Smooth muscle cell (in vitro differentiated cells): ENCODE data around the gene OCRL. TPM values are rescaled to one million over a fixed set of nuclear protein-coding genes. Genes with fewer than 3 reads are reported as not detected.

ENCODE experiments used
- DNase-seq: peaks from one replicate; lab custom pipeline; 2025; ENCODE audit not compliant: unreplicated experiment; lab: John Stamatoyannopoulos, UW
- H2AFZ ChIP-seq: fragments of 200-600 bp; sonication (generic); 2 replicates; pipeline ENCODE4 v1.6.0; 2016; ENCODE audit warnings: antibody characterized with exemption, low read depth, mild to moderate bottlenecking
- H3F3A ChIP-seq: fragments of 200-600 bp; sonication (generic); 2 replicates; pipeline ENCODE4 v1.6.0; 2017; ENCODE audit warnings: antibody characterized with exemption, low read depth
- H3K27ac ChIP-seq: fragments of 200-600 bp; sonication (generic); 2 replicates; pipeline ENCODE4 v1.5.1; 2016; ENCODE audit warnings: low read depth, mild to moderate bottlenecking
- H3K27me3 ChIP-seq: fragments of 200-600 bp; sonication (generic); 2 replicates; pipeline ENCODE4 v1.6.1; 2016; ENCODE audit warnings: low read depth, mild to moderate bottlenecking
- H3K36me3 ChIP-seq: fragments of 200-600 bp; sonication (generic); 2 replicates; pipeline ENCODE4 v1.5.1; 2016; ENCODE audit warnings: low read depth
- H3K4me1 ChIP-seq: fragments of 200-600 bp; sonication (generic); 2 replicates; pipeline ENCODE4 v1.5.1; 2016; ENCODE audit warnings: low read depth
- H3K4me2 ChIP-seq: fragments of 200-600 bp; sonication (generic); 2 replicates; pipeline ENCODE4 v1.6.0; 2016; ENCODE audit warnings: mild to moderate bottlenecking
- H3K4me3 ChIP-seq: fragments of 200-600 bp; sonication (generic); 2 replicates; pipeline ENCODE4 v1.5.1; 2016; ENCODE audit warnings: mild to moderate bottlenecking
- H3K79me2 ChIP-seq: fragments of 200-600 bp; sonication (generic); 2 replicates; pipeline ENCODE4 v1.6.0; 2016; ENCODE audit warnings: low read depth, mild to moderate bottlenecking
- H3K9ac ChIP-seq: fragments of 200-600 bp; sonication (generic); 2 replicates; pipeline ENCODE4 v1.6.0; 2016; ENCODE audit warnings: low read depth
- H3K9me3 ChIP-seq: fragments of 200-600 bp; sonication (generic); replicated peaks from 2 replicates; pipeline ENCODE4 v1.5.1; 2016; ENCODE audit warnings: low read depth
- H4K20me1 ChIP-seq: fragments of 200-600 bp; sonication (generic); 2 replicates; pipeline ENCODE4 v1.6.0; 2016; ENCODE audit warnings: low read depth
- CTCF ChIP-seq: fragments of 200-600 bp; sonication (generic); IDR thresholded peaks from 2 replicates; pipeline ENCODE4 v1.5.1; 2017; ENCODE audit warnings: borderline replicate concordance, mild to moderate bottlenecking, antibody characterized with exemption; ENCODE audit not compliant: insufficient read depth, poor library complexity, severe bottlenecking
- WGBS: methylation state at CpG from one replicate; pipeline ENCODE4 v1.1.7; 2016; ENCODE audit warnings: low lambda C conversion rate; 5-methylcytosine and 5-hydroxymethylcytosine counted together
- polyA plus RNA-seq: library from polyadenylated mRNA; unstranded; fragments of >200 nt; fragmentation: Nextera tagmentation; extraction: Ambion mirVana; gene quantifications from 2 replicates; pipeline ENCODE4 v1.2.1, GENCODE V29; 2016
- total RNA-seq: library from RNA; depleted of rRNA; stranded (reverse); fragments of >200 nt; gene quantifications from 2 replicates; pipeline ENCODE4 v1.2.3, GENCODE V29; 2014

Gene OCRL
- total and polyA plus RNA-seq, 2 experiments from 2014 or later, result 8.7 to 26.2 TPM

GRCh38 chrX:129618997-129619396, 78.9 kb downstream of the OCRL start:
- Histone ChIP-seq H4K20me1 (no peaks in the 10 kb centered on the region), H3K27me3 (no peaks in the 10 kb centered on the region), H2AFZ (no peak overlapping the region), H3K79me2 (no peaks in the 10 kb centered on the region), H3K9ac (no peak overlapping the region), H3F3A (no peaks in the 10 kb centered on the region), H3K4me2 (no peak overlapping the region), H3K4me1 (no peaks in the 10 kb centered on the region), H3K9me3 (no peaks in the 10 kb centered on the region), H3K36me3 (no peaks in the 10 kb centered on the region), H3K27ac (no peak overlapping the region), H3K4me3 (no peak overlapping the region)
- TF ChIP-seq CTCF, result no peak
- no peak for DNase-seq
- 76% methylated on average over 4 of the region's 4 CpGs for WGBS

GRCh38 chrX:129622757-129623301, 82.8 kb downstream of the OCRL start:
- Histone ChIP-seq H3F3A (no peaks in the 10 kb centered on the region), H3K4me3 (no peak overlapping the region), H2AFZ (no peak overlapping the region), H3K9me3 (no peaks in the 10 kb centered on the region), H3K27me3 (no peaks in the 10 kb centered on the region), H3K4me2 (no peak overlapping the region), H3K9ac (no peak overlapping the region), H3K36me3 (no peaks in the 10 kb centered on the region), H3K4me1 (no peaks in the 10 kb centered on the region), H4K20me1 (no peaks in the 10 kb centered on the region), H3K27ac (no peak overlapping the region), H3K79me2 (no peaks in the 10 kb centered on the region)
- TF ChIP-seq CTCF, result no peak
- no peak for DNase-seq
- WGBS, result 76% methylated on average over 10 of the region's 10 CpGs

GRCh38 chrX:129626026-129626425, 86.0 kb downstream of the OCRL start:
- no peak for DNase-seq
- no peak for TF ChIP-seq CTCF
- 63% methylated on average over 3 of the region's 3 CpGs for WGBS

GRCh38 chrX:129629837-129630236, 89.8 kb downstream of the OCRL start:
- Histone ChIP-seq H3K79me2 (no peaks in the 10 kb centered on the region), H3K27ac (no peak overlapping the region)
- WGBS, result 79% methylated on average over 7 of the region's 7 CpGs

More at GRCh38 chrX:129626026-129626425, 86.0 kb downstream of the OCRL start:
- H3K36me3 ChIP-seq, result no peaks in the 10 kb centered on the region
- H2AFZ ChIP-seq, result no peak overlapping the region
- no peaks in the 10 kb centered on the region for H3K27me3 ChIP-seq
- no peak overlapping the region for H3K27ac ChIP-seq
- H3K9me3 ChIP-seq, result no peaks in the 10 kb centered on the region
- no peaks in the 10 kb centered on the region for H3K79me2 ChIP-seq
- H3F3A ChIP-seq, result no peaks in the 10 kb centered on the region
- no peaks in the 10 kb centered on the region for H3K4me1 ChIP-seq
- no peaks in the 10 kb centered on the region for H4K20me1 ChIP-seq
- no peak overlapping the region for H3K9ac ChIP-seq
- H3K4me3 ChIP-seq, result no peak overlapping the region
- no peak overlapping the region for H3K4me2 ChIP-seq

More at GRCh38 chrX:129629837-129630236, 89.8 kb downstream of the OCRL start:
- Histone ChIP-seq H3K27me3 (no peaks in the 10 kb centered on the region), H3K9me3 (no peaks in the 10 kb centered on the region), H3K4me2 (no peak overlapping the region), H3F3A (no peaks in the 10 kb centered on the region), H2AFZ (no peak overlapping the region), H4K20me1 (no peaks in the 10 kb centered on the region), H3K4me1 (no peaks in the 10 kb centered on the region), H3K4me3 (no peak overlapping the region), H3K36me3 (no peaks in the 10 kb centered on the region), H3K9ac (no peak overlapping the region)
- TF ChIP-seq CTCF, result no peak
- DNase-seq, result no peak
